Neural cell (in vitro differentiated cells): ENCODE data around the gene CEP20. TPM values are rescaled to one million over a fixed set of nuclear protein-coding genes. Genes with fewer than 3 reads are reported as not detected.

Experiments
- polyA plus RNA-seq: library from polyadenylated mRNA; depleted of rRNA; stranded (reverse); fragments of >200 nt; gene quantifications from 2 replicates; pipeline ENCODE4 v1.2.3, GENCODE V29; 2014
- small RNA-seq, 3 experiments: library from RNA; depleted of rRNA; stranded (forward); fragments of <200 nt; gene quantifications; one replicate each; pipeline ENCODE3, GENCODE V24; 2012

Gene CEP20
- polyA plus RNA-seq, 1 donor from 2014 or later: 59.7 TPM

Small RNAs within 50 kb of the gene (small RNA-seq; reads per million reads assigned to genes)
- gene RNU6-213P: 0 to 0.16 (median 0) reads per million in 3 experiments

Other genes starting within 250 kb of the CEP20 start
- gene MARF1, start 245.4 kb downstream of the CEP20 start, polyA plus RNA-seq: 23.2 and 23.5 TPM in 2 replicates
- 2.2 TPM in 1 of 2 replicates, not detected in the other for gene NDE1, start 238.4 kb downstream of the CEP20 start, polyA plus RNA-seq
- not detected in 2 replicates for gene MYH11, start 31.6 kb downstream of the CEP20 start, polyA plus RNA-seq
- gene ABCC1, start 61.0 kb upstream of the CEP20 start, polyA plus RNA-seq: 3.0 and 7.6 TPM in 2 replicates